HG03558 (cell line): ENCODE data around the gene AKR1B1.

Source experiments
- ATAC-seq: cut with Tn5 transposase; IDR thresholded peaks from one replicate; pipeline ENCODE4 v1.9.1; 2021; ENCODE audit warnings: moderate number of reproducible peaks; ENCODE audit not compliant: unreplicated experiment; ENCODE audit errors: extremely low read depth

Gene AKR1B1

DNA sequence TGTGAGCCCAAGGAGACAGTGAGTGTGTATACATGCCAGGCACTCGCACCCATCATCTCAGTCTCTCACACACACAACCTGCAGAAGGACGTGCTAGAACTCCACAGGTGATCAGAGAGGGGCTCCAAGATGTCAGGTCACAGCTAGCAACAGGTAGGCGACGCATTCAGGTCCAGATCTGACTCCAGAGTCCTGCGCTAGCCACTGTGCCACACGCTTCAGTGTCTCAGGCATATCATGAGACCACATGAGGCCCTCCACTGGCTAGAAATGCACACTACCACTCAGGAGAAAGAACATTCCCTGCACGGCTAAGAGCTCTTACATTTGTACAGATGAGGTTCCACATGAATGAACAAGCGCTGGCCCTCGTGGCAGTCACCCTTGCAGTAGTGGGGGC lies 11.5 kb downstream of the AKR1B1 start:
- no peak for ATAC-seq

DNA sequence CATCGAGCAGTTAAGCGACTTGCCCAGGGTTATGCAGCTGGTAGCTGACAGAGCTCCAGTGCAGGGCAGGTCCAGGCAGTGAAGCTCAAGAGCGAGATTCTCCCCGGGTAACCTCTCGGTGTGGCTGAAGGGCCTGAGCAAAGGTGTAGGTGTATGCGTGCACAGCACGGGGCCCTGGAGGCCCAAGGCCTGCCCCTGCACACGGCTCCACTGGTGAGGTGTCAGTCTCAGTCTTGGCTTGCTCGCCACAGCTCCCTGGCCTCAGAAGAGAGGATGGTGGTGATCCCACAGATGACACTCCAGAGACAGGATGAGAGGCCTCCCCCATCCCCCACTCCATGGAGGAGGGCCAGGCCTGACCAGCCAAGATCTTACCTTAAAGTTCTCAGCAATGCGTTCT lies 12.0 kb downstream of the AKR1B1 start:
- no peak for ATAC-seq

DNA sequence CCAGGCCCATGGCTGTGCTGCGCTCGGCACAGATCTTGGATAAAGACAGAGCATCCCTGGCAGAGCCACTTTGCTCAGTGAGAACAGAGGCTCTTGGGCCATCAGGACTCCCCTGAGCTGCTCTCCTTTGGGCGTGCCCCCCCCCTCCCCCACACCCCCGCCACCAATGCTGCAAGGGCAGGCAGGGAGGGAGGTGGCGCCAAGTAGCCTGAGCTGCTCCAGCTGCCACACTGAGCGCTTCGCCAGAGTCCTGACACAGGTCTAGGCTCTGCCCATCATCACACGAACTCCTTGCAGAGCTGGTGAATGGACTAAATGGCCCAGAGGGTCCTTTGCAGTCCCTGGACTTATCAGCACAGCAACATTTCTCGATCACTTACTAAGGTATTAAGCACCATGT lies 12.5 kb downstream of the AKR1B1 start:
- no peak for ATAC-seq

DNA sequence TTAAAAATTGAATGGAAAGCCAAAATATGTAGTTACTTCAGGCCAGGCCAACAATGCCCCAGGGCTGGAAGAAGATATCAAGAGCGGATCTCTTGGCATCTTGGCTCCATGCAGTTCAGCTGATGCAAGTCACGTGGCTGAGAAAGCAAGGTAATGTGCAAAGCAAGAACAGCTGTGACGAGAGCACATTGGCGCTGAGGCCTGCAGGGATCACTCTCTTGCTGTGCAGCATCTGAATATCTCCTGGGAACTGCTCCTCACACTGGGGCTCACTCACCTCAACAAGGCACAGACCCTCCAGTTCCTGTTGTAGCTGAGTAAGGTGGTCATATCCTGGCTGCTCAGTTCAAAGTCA lies 14.0 kb downstream of the AKR1B1 start:
- ATAC-seq = no peak

DNA sequence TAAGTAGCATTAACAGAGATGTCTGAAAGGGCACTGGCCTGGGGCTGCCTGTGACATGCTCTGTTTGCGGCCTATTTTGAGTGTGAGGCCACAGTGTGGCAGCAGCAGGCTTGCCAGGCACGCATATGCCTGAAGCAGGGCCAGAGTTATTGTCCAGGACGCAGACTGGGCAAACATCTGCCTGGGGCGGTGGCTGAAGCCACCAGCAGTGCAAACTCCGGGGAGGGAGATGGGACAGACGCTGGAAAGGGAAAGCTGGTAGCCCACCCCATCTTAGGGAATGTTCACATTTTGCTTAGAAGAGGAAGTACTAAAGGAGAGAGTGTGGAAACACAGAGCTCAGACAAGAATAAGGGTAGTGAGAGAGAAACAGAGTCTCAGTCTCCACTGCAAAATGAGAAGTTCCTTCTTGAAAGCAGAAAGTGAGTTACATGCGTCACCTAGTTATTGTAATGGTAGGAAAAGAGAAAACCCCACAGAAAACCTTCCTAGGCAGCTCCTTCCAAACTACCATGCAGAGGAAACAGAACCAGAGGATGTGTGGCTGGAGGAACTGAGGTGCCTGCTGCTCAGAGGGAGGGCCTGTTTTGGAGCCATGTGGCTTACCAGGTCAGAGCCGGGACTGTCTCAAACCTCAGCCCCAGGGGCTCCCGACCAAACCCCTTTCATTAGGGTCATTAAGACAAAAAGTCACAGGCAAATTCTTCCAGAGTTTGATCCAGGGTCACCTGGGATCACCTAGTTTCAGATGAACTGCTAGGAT lies 14.5 kb downstream of the AKR1B1 start:
- no peak for ATAC-seq

DNA sequence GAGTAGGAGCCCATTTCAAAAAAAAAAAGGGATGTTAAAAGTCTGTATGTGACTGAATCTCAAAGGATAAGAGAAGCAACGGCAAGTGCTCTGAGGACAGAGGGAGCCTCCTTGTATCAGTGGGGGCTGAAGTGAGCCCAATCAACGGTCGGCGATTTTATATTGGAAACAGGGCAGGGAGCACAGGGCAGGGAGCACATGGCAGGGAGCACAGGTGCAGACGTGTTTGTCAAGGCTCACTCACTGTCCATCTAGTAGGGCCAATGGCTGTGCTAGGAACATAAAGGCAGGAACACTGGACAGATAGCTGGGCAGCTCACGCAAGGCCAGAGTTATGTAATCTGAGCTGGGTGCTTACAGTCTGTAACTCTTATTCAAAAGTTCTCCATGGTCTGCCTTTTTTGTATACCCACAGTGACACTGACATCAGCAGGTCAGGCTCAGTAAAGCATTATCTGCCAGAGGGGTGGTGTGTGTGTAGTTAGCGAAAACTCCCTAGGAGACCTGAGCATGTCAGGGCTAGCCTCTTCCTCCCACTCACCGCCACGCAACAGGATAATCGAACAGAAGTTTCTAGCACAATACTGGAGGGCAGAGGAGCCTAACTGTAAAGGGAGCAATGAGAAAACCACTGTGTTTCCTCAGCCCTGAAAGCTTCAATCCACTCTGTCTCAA lies 15.4 kb downstream of the AKR1B1 start:
- ATAC-seq = no peak

DNA sequence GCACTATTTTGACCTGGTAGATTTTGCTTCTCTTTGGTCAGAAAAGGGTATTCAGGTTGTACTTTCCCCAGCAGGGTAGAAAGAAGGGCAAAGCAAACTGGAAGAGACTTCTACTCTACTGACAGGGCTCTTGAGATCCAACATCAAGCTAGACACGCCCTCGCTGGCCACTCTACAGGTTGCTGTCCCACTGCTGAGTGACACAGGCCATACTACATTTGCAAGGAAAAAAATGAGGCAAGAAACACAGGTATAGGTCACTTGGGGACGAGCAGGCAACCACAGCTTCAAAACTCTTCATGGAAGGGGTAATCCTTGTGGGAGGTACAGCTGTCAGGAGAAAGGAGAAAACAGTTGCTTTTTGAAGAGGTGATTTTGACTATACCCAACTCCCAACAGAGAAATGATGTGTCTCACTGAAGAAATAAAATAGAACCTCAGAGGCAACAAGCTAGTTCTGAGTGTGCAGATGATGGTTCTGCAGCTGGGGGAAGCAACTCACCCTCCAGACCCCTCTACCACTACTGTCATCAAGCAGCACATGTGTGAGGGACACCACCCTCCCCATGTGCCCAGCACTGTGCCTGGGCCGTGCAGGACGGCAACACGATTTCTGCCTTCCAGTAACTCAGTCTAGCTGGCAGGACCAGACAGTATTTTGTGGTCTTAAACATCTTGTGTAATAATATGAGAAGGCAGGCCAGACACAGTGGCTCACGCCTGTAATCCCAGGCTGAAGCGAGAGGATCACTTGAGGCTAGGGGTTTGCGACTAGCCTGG lies 16.3 kb downstream of the AKR1B1 start:
- ATAC-seq = no peak

DNA sequence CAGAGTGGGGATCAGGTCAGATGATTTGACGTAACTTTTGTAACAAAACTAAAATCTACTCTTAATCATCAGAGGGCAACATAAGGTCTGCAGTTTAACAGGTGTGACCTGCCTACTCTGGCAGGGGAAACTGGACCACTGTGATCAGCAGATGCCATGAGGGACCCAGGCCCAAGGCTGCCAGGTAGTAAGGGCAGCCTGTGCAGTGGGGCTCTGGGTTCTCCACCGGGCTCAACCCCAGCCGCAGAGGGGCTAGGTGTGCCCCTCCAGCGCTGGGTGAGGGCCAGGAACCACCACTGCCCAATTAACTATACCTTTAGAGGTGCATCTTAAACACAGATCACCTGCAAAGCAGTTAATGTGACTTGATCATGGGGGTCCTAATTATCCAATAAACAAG lies 17.6 kb downstream of the AKR1B1 start:
- ATAC-seq = no peak

DNA sequence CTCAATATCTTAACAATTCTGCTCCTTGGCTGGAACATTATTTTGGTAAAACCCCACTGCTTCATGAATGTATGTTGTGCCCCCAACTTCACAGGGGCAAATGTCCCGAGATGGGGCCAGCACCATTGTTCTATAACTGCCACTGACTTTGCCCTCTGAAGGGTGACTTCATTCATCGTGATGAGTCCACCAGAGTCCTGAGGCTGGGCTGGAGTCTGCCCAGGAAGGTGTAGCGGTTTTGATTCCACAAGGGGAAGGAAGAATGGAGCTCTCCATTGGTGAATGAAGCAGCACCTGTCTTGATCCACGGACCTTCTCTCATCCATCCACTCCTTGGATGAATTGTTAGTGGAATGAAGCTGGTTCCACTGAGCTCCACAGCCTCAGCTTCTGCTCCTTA lies 18.4 kb downstream of the AKR1B1 start:
- no peak for ATAC-seq

DNA sequence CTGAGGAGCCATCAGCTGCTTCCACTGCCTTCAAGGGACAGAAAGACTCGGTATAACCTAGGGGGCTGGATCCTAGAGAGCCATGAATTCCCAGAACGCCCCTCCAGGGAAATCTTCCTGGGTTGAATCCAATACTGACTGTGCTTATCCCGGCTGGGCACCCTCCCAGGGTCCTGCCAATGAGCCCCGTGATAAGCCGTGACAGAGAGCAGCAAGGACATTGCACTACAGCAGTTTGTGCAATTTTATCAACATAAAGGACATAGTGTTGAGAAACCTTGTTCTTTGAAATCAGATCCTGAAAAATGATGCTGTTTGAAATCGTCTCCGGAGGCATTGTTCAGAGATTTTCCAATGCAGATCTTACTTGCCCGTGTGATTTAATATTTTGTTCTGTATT lies 18.8 kb downstream of the AKR1B1 start:
- ATAC-seq = no peak

DNA sequence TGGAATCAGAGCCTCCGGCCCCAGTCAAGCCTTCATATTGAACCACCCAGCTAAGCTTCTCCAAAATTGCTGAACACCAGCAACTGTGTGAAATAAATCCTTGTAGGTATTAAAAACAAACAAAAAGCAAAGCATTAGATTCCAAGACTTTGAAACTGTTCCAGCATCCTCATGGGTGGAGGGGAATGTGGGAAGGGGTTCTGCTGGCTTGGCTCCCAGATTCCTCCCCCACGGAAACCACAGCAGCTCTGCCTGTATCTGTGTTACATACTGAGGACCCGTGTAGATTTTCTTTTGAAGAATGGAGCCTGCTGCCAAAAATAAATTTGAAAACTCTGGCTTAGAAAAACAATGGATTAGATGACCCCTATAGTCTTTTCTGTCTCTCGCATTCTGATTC lies 20.0 kb downstream of the AKR1B1 start:
- no peak for ATAC-seq

DNA sequence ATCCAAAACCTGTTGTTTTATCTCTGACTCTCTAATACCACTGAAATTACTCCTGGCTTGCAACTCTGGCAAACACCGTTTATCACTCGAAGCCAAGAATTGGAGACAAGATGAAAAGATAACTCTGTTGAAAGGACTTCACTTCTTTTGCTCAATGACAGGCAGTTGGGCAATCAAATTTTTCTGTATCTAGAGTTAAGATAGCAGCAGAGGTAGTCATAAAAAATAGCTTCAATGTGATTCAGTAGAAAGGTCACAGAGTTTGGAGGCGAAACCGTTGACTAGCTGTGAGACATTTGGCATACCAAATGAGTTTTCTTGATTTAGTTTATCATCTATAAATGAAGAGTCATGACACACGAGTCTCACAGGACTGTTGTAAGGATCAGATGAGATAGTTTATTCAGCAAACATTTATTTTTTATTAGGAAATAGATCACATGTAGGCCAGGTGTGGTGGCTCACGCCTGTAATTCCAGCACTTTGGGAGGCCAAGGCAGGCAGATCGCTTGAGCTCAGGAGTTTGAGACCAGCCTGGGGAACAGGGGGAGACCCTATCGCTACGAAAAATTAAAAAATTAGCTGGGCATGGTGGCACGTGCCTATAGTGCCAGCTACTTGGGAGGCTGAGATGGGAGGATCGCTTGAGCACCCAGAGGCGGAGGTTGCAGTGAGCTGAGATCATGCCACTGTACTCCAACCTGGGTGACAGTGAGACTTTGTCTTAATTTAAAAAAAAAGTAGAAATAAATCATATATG lies 23.6 kb downstream of the AKR1B1 start:
- ATAC-seq = no peak

DNA sequence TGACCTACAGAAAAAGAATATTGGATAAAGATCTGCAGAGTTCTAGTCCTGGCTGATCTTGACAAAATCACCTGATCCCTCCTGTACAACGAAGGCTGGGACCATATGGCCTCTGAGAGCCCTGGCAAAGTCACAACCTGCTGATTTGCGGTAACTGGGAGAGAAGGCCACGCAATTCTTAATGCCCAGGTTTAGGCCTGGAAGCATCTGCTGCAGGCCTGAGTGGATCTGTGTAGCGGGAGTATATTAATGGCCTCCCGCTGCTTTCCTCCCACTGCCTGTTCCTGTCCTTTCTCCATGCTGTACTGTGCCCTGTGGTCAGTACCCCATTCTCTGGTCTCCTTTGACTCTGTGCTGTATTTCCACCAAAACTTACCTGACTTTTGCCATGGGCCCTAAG lies 24.2 kb downstream of the AKR1B1 start:
- no peak for ATAC-seq

DNA sequence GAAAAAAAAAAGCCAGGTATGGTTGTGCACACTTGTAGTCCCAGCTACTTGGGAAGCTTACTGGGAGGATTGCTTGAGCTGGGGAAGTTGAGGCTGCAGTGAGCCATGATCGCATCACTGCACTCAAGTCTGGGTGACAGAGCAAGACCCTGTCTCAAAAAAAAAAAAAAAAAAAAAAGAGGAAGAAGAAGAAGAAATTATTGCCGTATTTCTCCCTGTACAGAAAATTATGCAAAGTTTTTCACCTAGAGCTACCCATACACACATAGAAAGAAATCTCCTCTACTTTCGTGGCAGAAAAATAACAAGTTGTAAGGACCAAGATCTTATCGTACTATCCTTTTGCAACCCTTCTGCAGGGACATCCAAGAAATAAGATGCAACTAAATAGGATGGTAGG lies 25.5 kb downstream of the AKR1B1 start:
- no peak for ATAC-seq

DNA sequence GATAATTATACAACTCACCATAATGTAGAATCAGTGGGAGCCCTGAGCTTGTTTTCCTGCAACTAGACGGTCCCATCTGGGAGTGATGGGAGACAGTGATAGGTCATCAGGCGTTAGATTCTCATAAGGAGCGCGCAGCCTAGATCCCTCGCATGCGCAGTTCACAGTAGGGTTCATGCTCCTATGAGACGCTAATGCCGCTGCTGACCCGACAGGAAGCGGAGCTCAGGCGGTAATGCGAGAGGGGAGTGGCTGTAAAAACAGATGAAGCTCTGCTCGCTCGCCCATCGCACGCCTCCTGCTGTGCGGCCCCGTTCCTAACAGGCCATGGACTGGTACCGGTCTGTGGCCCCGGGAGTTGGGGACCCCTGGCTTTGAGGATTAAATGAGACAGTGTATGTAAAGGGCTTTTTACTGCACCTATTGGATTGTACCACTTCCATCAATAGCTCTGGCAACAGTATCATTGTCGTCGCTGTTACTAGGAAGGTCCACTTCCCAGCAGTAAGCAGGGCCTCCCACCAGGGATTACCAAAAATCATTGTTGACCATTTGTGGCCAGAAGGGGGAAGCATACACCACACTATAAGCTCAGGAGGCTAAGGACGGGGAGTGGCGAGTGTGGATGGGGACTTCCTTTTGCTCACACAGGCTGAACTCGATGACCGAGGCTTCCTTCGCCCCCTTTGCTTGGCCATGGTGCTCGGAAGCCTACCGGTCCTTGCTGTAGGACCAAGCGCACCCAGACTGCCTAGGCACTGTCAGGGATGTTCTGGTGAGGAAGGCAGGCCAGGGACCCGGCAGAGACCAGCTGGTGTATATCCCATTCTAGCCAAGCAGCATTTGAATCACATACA lies 26.4 kb downstream of the AKR1B1 start:
- peak; percentile 79 for ATAC-seq

DNA sequence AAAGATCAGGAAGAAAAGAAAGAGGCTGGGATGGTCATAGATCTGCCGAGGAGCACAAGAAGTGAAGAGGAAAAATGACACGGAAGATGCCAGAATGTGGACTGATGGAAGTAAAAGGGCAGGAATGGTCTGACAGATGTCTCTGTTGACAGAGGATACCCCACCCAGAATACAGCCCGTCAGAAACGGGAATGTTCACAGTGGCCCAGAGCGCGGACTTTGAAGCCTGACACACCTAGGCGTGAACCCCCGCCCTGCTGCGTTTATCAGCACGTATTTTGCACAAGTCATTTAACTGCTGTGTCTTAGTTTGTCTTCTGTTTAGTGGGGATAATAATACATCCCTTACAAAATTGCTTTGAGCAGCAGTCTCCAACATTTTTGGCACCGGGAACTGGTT lies 27.1 kb downstream of the AKR1B1 start:
- ATAC-seq = no peak

DNA sequence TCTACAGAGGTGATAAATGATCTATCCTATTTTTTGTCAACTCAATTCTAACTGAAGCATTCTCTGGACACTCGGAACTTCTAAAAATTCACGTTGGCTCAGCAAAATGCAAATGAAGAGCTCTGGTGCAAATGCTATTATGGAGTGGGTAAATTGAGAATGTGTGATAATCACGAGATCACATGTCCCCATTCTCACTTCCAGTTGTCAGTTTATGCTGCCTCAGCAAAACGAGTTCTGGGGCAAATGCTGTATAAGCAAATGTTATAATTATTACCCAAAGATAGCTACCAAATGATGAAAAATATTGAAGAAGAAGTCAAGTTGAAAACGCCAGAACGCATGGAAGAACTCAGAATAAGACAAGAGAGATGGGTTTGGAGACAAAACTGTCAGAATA lies 29.4 kb downstream of the AKR1B1 start:
- ATAC-seq = no peak

DNA sequence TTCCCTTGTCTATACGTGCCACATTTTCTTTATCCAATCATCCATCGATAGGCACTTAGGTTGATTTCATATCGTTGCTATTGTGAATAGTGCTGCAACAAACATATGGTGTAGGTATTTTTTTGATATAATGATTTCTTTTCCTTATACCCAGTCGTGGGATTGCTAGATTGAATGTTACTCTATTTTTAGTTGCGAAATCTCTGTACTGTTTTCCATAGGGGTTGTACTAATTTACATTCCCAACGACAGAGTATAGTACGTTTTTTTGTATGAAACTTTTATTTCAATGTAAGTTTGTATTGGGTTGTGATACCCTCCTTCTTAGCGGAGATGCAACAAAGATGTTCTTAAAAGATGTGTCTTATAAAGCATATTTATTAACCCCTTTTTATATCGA lies 30.0 kb downstream of the AKR1B1 start:
- ATAC-seq = no peak

DNA sequence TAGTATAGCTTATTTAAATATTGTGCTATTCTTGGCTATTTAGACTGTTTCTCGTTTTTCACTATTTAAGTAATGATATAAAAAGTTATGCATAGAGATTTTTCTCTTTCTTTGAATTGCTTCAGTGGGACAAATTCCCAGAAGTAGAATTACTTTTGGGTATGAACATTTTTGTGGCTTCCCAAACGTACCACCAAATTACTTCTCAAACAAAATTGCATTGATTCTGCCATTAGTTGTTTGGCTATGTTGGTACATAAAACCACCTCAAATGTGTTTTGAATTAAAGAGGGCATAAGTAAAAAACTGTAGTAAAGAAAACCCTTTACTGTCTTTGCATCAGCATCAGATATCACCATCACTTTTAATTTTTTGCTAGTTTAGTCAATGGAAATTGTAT lies 31.0 kb downstream of the AKR1B1 start:
- no peak for ATAC-seq

DNA sequence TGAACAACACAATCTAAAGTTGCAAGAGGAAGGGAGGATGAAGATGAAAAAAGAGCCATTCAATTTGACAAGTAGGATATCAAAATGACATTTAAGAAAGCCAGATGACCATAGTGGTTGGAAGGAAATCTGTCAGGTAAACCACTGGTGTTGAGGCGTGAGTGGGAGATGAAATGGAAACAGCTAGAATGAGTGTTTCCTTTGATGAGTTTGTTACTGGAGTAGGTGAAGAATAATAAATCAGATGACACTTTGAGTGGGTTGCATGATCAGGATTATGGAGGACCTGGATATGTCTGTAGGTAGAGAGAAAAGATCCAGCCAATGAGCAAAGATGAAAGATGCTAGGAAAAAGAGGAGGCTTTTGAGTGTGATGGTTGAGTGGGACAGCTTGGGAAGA lies 33.1 kb downstream of the AKR1B1 start:
- no peak for ATAC-seq
